Measurements from ENCODE around the gene LARGE1.

Gene LARGE1

GRCh38 chr22:33510429-33510904 lies 409.8 kb downstream of the LARGE1 start:
- no peak overlapping the region for H3K4me3 ChIP-seq (ENCODE audit: low read length)
- no peak for TF ChIP-seq CTCF (IDR thresholded peaks at IDR 0.05; ENCODE audit: insufficient read depth, low read depth, low read length, missing control alignments)
- no peak for DNase-seq (ENCODE audit: low read depth)

DNA sequence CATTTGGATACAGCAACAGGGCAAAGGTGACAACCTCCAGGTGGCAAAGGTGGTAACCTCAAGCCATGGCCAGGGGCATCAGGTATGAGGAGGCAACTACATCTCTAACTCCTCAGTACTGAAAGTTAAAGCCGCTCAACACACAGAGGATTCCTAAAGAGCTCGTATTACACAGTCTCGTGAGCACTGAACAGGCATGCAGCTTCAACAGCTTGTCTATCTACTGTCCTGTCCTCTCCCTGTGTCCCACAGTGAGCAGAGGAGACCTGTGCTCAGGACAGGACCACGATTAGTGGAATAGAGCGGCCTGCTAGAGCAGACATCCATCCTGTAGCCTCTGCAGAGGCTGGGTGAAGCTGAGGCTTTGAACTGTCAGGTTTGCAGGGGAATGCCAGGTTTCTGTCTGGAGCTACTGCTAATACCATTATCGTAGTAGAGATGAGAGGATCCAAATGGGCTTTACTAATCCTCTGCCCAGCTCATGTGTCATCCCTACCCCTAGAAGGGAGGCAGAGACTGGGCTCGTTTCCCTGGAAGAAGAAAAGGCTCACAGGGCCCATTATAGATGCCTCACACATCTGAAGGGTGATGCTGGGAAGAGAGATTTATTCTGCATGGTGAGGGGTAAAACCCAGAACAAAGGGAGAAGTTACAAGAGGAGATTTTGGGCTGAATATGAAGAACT lies 415.2 kb downstream of the LARGE1 start:
- H3K4me3 ChIP-seq (ENCODE audit: low read length): no peak overlapping the region
- TF ChIP-seq CTCF (IDR thresholded peaks at IDR 0.05; ENCODE audit: insufficient read depth, low read depth, low read length, missing control alignments): no peak
- no peak for DNase-seq (ENCODE audit: low read depth)

GRCh38 chr22:33496112-33496511 lies 424.2 kb downstream of the LARGE1 start:
- DNase-seq (ENCODE audit: low read depth): no peak
- no peak overlapping the region for H3K4me3 ChIP-seq (ENCODE audit: low read length)
- no peak for TF ChIP-seq CTCF (IDR thresholded peaks at IDR 0.05; ENCODE audit: insufficient read depth, low read depth, low read length, missing control alignments)

GRCh38 chr22:33493476-33494205 lies 426.6 kb downstream of the LARGE1 start:
- TF ChIP-seq CTCF (IDR thresholded peaks at IDR 0.05; ENCODE audit: insufficient read depth, low read depth, low read length, missing control alignments): no peak
- DNase-seq (ENCODE audit: low read depth): no peak

DNA sequence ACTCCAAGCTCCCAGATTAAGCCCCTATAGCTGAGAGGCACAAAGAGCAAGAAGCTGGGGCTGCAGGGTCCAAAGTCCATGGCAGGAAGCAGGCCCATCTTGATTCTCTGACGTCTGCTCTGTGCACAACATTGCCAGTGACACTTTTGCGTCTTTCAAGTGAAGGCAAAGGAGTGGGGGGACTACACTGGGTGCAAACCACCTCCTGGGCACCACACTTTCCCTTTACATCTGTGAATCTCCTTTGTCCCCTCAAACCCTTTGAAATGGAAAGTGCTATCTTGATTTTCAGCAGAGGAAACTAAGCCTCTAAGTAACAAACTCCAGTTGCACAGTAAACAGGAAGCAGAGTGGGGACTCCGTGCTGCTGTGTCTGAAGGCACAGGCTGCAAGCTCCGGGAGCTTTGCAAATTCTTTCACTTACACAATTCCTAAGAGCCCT lies 428.0 kb downstream of the LARGE1 start:
- no peak for TF ChIP-seq CTCF (IDR thresholded peaks at IDR 0.05; ENCODE audit: insufficient read depth, low read depth, low read length, missing control alignments)
- no peak overlapping the region for H3K4me3 ChIP-seq (ENCODE audit: low read length)
- DNase-seq (ENCODE audit: low read depth): no peak

More at GRCh38 chr22:33493476-33494205, 426.6 kb downstream of the LARGE1 start:
- no peak overlapping the region for H3K4me3 ChIP-seq (ENCODE audit: low read length)

GRCh38 chr22:33487041-33487716 lies 433.1 kb downstream of the LARGE1 start:
- H3K4me3 ChIP-seq (ENCODE audit: low read length): no peak overlapping the region
- TF ChIP-seq CTCF (IDR thresholded peaks at IDR 0.05; ENCODE audit: insufficient read depth, low read depth, low read length, missing control alignments): no peak
- DNase-seq (ENCODE audit: low read depth): no peak

Data from epithelial cell of esophagus (primary cell).